ENCODE data around the gene CALCOCO1. TPM values are rescaled to one million over a fixed set of nuclear protein-coding genes. Genes with fewer than 3 reads are reported as not detected.

CALCOCO1 gene
- polyA plus RNA-seq, 1 donor from 2014 or later: 169 TPM

- peaks cover 17% of the 10 kb centered on the region for H3F3A ChIP-seq (ENCODE audit: insufficient read depth, low read length, poor library complexity, severe bottlenecking)
- peak overlapping the region; percentile 99 for H3K27ac ChIP-seq (ENCODE audit: low read length)
- TF ChIP-seq REST (IDR thresholded peaks at IDR 0.05; ENCODE audit: borderline replicate concordance) (no peak), CTCF (IDR thresholded peaks at IDR 0.05; ENCODE audit: poor library complexity, severe bottlenecking) (peak; percentile 43), RAD21 (conservative IDR thresholded peaks at IDR 0.05) (no peak), TAF1 (IDR thresholded peaks at IDR 0.05; ENCODE audit: low read depth) (no peak), SMC3 (conservative IDR thresholded peaks at IDR 0.05; ENCODE audit: poor library complexity) (no peak), EP300 (conservative IDR thresholded peaks at IDR 0.05; ENCODE audit: poor library complexity, severe bottlenecking) (no peak)
- H3K9me2 ChIP-seq (ENCODE audit: insufficient read depth, low read length): no peaks in the 10 kb centered on the region
- H3K9ac ChIP-seq (ENCODE audit: low read length): peak overlapping the region; percentile 45
- peak overlapping the region; percentile 55 for H3K4me3 ChIP-seq (ENCODE audit: low read length)
- H2AFZ ChIP-seq (ENCODE audit: low read depth, low read length): no peak overlapping the region
- no peaks in the 10 kb centered on the region for H3K79me2 ChIP-seq (replicated peaks; ENCODE audit: insufficient read depth, low read length)
- H3K36me3 ChIP-seq (ENCODE audit: insufficient read depth, low read length): no peaks in the 10 kb centered on the region
- no peaks in the 10 kb centered on the region for H3K9me3 ChIP-seq (ENCODE audit: low read length)
- H4K20me1 ChIP-seq (ENCODE audit: insufficient read depth): no peaks in the 10 kb centered on the region
- H3K4me2 ChIP-seq (ENCODE audit: low read length): peak overlapping the region; percentile 54
- H3K27me3 ChIP-seq (ENCODE audit: insufficient read depth, low read depth, low read length): no peaks in the 10 kb centered on the region
These were observed 12.9 kb upstream of the CALCOCO1 start for GRCh38 chr12:53740130-53740491.

- TF ChIP-seq SMC3 (conservative IDR thresholded peaks at IDR 0.05; ENCODE audit: poor library complexity): peak; percentile 18
- TF ChIP-seq EP300 (conservative IDR thresholded peaks at IDR 0.05; ENCODE audit: poor library complexity, severe bottlenecking): peak; percentile 92
- TF ChIP-seq RAD21 (conservative IDR thresholded peaks at IDR 0.05): peak; percentile 39
- peak; percentile 80 for TF ChIP-seq POLR2AphosphoS5 (IDR thresholded peaks at IDR 0.05)
- no peak for TF ChIP-seq TAF1 (IDR thresholded peaks at IDR 0.05; ENCODE audit: low read depth)
- Histone ChIP-seq H3K27me3 (ENCODE audit: insufficient read depth, low read depth, low read length) (no peaks in the 10 kb centered on the region), H3K27ac (ENCODE audit: low read length) (peak overlapping the region; percentile 99), H3F3A (ENCODE audit: insufficient read depth, low read length, poor library complexity, severe bottlenecking) (peaks cover 17% of the 10 kb centered on the region), H2AFZ (ENCODE audit: low read depth, low read length) (no peak overlapping the region), H3K36me3 (ENCODE audit: insufficient read depth, low read length) (no peaks in the 10 kb centered on the region), H3K9me2 (ENCODE audit: insufficient read depth, low read length) (no peaks in the 10 kb centered on the region), H3K9ac (ENCODE audit: low read length) (peak overlapping the region; percentile 88), H4K20me1 (ENCODE audit: insufficient read depth) (no peaks in the 10 kb centered on the region), H3K4me3 (ENCODE audit: low read length) (peak overlapping the region; percentile 62), H3K4me2 (ENCODE audit: low read length) (peak overlapping the region; percentile 76), H3K79me2 (replicated peaks; ENCODE audit: insufficient read depth, low read length) (no peaks in the 10 kb centered on the region), H3K9me3 (ENCODE audit: low read length) (no peaks in the 10 kb centered on the region)
These were observed 12.2 kb upstream of the CALCOCO1 start for GRCh38 chr12:53739214-53740129.

Measured in neural cell (in vitro differentiated cells).